ENCODE results near the gene ARHGEF40.
A peak's percentile ranks its signal among the peaks of the same experiment; 100 is the strongest.

ARHGEF40 gene

GRCh38 chr14:21060614-21061346 is 9.3 kb upstream of the ARHGEF40 start:
- no peak for DNase-seq

- DNase-seq, result no peak
Measured at GRCh38 chr14:21061347-21061668, 8.8 kb upstream of the ARHGEF40 start.

- DNase-seq, result no peak
Measured at GRCh38 chr14:21063479-21063878, 6.6 kb upstream of the ARHGEF40 start.

- no peak for DNase-seq
Measured at GRCh38 chr14:21066882-21067502, 3.1 kb upstream of the ARHGEF40 start.

- DNase-seq, result peak; percentile 56
Measured at GRCh38 chr14:21068521-21069387, 1.4 kb upstream of the ARHGEF40 start.

GRCh38 chr14:21069388-21070082 is 569 bp upstream of the ARHGEF40 start:
- no peak for DNase-seq

GRCh38 chr14:21070610-21071224 is 613 bp downstream of the ARHGEF40 start:
- DNase-seq, result peak; percentile 30

- DNase-seq, result peak; percentile 74
Measured at GRCh38 chr14:21071225-21072030, 1.3 kb downstream of the ARHGEF40 start.

- no peak for DNase-seq
Measured at GRCh38 chr14:21072031-21072473, 1.9 kb downstream of the ARHGEF40 start.

GRCh38 chr14:21072781-21073339 is 2.8 kb downstream of the ARHGEF40 start:
- no peak for DNase-seq

- no peak for DNase-seq
Measured at GRCh38 chr14:21073921-21074320, 3.8 kb downstream of the ARHGEF40 start.

GRCh38 chr14:21074398-21075272 is 4.5 kb downstream of the ARHGEF40 start:
- DNase-seq, result no peak

- no peak for DNase-seq
Measured at GRCh38 chr14:21075719-21076437, 5.8 kb downstream of the ARHGEF40 start.

- DNase-seq, result no peak
Measured at GRCh38 chr14:21077672-21078071, 7.6 kb downstream of the ARHGEF40 start.

GRCh38 chr14:21078287-21078686 is 8.2 kb downstream of the ARHGEF40 start:
- no peak for DNase-seq

- no peak for DNase-seq
Measured at GRCh38 chr14:21078726-21079125, 8.6 kb downstream of the ARHGEF40 start.

- DNase-seq, result no peak
Measured at GRCh38 chr14:21081521-21082142, 11.5 kb downstream of the ARHGEF40 start.

- no peak for DNase-seq
Measured at GRCh38 chr14:21083565-21084325, 13.6 kb downstream of the ARHGEF40 start.

Data from stimulated activated CD4-positive, alpha-beta T cell treated with anti-CD3 and anti-CD28 coated beads, Interleukin-15, amount 100 ng/mL, for 24 hours (primary cell).